Stimulated activated CD8-positive, alpha-beta memory T cell treated with anti-CD3 and anti-CD28 coated beads, Interleukin-4, amount 100 ng/mL, for 24 hours (primary cell): ENCODE results near the gene CDH26.

ENCODE experiments used
- DNase-seq: peaks from one replicate; pipeline ENCODE4 v3.0.0-alpha.2; 2020; ENCODE audit warnings: low read depth

CDH26 gene

DNA sequence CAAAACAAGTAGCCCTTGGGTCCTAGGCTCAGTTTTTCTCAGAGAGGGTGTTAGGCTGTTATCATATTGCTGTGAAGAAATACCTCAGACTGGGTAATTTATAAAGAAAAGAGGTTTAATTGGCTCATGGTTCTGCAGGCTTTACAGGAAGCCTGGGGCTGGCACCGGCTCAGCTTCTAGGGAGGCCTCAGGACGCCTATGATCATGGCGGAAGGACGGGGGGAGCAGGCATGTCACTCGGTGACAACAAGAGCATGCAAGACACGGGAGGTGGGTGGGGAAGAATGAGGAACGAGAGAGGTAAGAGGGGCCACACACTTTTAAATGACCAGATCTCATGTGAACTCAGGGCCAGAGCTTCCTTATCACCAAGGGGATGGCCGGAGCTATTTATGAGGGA, 26.9 kb downstream of the CDH26 start:
- no peak for DNase-seq

DNA sequence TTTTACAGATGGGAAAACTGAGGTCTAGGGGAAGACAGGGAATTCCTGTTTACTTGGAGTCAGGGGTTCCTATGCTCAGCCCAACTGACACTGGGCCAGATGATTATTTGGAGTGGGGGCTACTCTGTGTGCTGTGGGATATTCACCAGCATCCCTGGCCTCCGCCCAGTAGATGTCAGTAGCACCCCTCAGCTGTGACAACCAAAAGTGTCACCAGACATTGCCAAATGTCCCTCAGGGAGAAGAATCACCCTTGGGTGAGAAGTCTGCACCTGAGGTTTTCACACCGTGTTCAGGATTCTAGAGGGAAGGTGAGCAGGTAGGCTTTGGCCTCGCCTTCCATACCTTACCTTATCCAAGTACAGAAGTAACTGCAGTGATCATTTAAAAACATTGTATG, 27.6 kb downstream of the CDH26 start:
- no peak for DNase-seq

DNA sequence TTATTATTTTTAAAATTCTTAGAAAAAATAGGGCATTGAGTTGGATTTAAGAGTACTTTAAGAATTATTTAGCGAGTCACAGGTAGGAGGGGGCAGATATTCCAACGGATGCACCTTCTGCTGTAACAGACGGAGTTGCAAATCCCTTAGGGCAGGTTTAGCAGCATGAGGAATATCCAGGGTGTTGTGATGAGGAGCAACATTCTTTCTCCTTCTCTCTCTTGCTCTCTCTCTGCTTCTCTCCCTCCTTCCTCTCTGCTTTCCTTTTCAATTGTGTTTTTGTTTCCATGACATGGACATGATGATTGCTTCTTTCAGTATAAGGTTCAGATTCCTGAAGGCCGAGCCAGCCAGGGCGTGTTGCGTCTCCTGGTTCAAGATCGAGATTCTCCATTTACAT, 28.9 kb downstream of the CDH26 start:
- DNase-seq: no peak

DNA sequence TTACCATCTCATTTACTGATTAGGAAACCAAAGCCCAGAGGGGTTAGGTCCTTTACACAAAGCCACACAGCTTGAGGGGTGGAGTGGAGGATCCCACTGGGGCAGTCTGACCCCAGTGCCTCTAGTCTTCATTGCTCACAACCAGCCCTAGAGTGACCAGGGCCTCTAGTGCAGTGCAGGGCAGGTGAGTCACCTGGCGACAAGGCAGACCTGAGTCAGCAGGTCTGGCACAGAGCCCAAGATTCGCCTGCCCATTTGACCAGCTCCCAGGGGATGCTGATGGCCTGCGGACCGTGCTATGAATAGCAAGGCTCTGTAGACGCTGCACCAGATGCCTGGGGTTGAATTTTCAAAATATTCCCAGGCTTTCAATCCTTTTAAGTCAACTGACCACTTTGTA, 29.9 kb downstream of the CDH26 start:
- DNase-seq: no peak

DNA sequence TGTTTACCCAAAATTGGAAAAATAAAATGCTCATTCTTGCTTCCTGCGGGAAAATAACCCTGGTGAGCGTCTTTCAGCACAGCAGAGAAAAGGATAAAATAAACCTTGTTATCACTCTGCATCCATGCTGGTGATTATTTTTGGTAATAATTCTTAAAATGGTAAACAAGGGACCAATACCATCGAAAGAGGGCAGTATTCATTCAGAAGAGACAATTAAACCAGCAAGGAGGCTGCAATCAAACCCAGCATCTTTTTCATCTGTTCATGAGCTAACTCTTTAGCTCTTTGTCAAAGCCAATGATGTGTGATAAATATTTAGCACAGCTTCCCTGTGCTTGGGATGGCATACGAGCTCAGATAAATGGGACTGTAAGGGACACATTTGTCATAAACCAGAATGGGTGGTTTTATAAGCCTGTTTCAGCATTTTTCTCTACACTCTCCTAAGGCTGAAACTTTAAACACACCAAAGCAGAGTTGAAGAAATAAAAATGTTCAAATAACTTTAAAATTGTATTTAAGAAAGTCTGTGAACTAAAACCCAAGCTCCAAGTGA, 34.4 kb downstream of the CDH26 start:
- no peak for DNase-seq

- no peak for DNase-seq
Observed at GRCh38 chr20:59993736-59994430, 35.7 kb downstream of the CDH26 start.

GRCh38 chr20:59994697-59995122, 36.5 kb downstream of the CDH26 start:
- no peak for DNase-seq

- no peak for DNase-seq
Observed at GRCh38 chr20:59996108-59996507, 37.9 kb downstream of the CDH26 start.

- DNase-seq: no peak
Observed at GRCh38 chr20:59997896-59998295, 39.7 kb downstream of the CDH26 start.

GRCh38 chr20:59999502-59999901, 41.3 kb downstream of the CDH26 start:
- DNase-seq: no peak

- no peak for DNase-seq
Observed at GRCh38 chr20:60000271-60001042, 42.2 kb downstream of the CDH26 start.

DNA sequence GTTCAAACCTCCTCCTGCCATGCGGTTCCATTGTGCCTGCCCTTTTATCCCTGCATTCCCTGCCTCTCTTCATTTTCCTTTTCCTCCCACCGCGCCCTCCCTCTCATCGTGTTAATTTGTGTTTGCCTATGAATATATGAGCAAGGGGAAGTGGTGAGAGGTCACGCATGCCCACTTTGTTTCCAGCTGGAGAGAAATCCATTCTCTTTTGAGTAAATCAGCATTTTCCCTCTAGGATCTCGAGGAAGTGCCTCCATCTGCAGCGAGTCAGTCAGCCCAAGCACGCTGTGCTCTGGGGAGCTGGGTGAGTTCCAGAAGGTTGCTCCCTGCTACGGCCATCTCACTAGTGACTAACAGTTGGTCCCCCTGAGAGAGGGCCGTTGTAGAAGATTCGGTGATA, 42.9 kb downstream of the CDH26 start:
- no peak for DNase-seq

DNA sequence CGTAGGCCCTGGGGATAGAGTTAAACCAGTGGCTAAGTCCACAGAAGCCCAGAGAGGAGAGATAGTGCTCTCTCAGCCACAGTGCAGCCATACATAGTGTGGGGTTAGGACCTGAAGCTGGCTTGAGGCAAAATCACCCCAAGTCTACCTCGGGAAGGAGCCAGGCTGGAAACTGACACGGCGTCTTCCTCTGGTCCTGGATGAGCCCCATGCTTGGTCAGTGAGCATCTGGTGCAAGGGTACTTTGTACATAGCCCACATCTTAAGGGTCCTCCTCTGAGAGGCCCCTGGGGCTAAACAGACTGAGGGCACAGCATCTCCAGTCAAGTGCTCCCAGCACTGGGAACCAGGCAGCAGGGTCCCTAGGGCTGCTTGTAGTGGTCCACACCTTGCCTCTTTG, 45.6 kb downstream of the CDH26 start:
- no peak for DNase-seq

GRCh38 chr20:60006261-60006660, 48.0 kb downstream of the CDH26 start:
- DNase-seq: no peak

- no peak for DNase-seq
Observed at GRCh38 chr20:60007464-60007863, 49.2 kb downstream of the CDH26 start.

- DNase-seq: no peak
Observed at GRCh38 chr20:60008130-60008808, 50.0 kb downstream of the CDH26 start.

GRCh38 chr20:60009318-60009717, 51.1 kb downstream of the CDH26 start:
- no peak for DNase-seq

- no peak for DNase-seq
Observed at GRCh38 chr20:60009826-60010616, 51.8 kb downstream of the CDH26 start.

- no peak for DNase-seq
Observed at GRCh38 chr20:60010689-60011458, 52.7 kb downstream of the CDH26 start.

DNA sequence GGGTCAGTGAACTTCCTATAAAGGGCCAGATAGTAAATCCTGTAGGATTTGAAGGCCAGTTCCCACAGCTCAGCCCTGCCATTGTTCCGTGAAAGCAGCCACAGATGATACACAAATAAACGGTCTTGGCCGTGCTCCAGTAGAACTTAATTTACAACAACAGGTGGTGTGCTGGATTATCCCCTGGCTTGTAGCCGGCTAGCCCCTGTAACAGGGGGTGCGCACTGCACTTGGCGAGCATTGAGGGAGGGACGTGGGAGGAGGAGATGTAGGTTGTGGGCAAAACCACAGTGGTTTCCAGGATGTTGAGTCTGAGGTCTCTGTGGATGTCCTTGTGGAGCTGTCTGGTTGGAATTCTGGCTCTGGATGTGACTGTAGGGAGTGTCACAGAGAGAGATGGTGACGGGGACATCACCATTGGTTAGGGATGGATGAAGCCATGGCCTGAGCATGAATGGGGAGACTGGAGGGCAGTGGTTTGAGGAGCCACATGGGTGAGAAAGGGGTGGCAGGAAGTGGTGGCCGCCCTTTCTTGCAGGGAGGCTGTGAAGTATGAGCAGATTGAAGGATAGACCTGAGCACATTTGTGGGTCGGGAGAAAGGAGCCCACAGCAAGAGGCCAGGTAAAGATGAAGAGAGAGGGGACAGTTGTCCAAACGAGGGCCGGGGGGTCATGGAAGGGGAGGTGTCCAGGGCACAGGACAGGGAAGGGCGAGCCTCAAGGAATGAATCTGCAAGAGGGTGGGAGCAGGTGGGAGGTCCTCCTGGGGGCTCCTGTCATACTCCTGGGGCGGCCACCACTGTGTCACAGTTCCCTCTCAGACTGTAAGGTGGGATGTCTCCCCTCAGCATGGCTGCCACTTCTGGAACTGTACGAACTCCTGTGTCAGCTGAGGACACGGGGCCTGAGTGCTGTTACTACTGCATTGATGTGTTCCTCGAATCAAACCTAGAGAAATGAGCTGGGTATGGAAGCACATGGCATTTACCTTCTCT, 53.6 kb downstream of the CDH26 start:
- no peak for DNase-seq
